KMS-11 (cell line): Measurements from ENCODE around the gene AP2B1.
A peak's percentile ranks its signal among the peaks of the same experiment; 100 is the strongest.

Experiments used
- H2AFZ ChIP-seq: fragments of 200-600 bp; sonication (generic); 2 replicates; pipeline ENCODE4 v1.6.1; 2016; ENCODE audit warnings: antibody characterized with exemption, mixed run types, low read depth
- H3K27ac ChIP-seq: fragments of 200-600 bp; sonication (generic); 2 replicates; pipeline ENCODE4 v1.6.1; 2016; ENCODE audit warnings: mild to moderate bottlenecking, mixed run types
- H3K27me3 ChIP-seq: fragments of 200-600 bp; sonication (generic); 2 replicates; pipeline ENCODE4 v1.6.1; 2017; ENCODE audit warnings: mild to moderate bottlenecking, low read depth, mixed run types, moderate library complexity; ENCODE audit not compliant: insufficient read depth
- H3K36me3 ChIP-seq: fragments of 200-600 bp; sonication (generic); 2 replicates; pipeline ENCODE4 v1.6.1; 2017; ENCODE audit warnings: mild to moderate bottlenecking, mixed run types; ENCODE audit not compliant: insufficient read depth
- H3K4me1 ChIP-seq: fragments of 200-600 bp; sonication (generic); 2 replicates; pipeline ENCODE4 v1.6.1; 2016; ENCODE audit warnings: mild to moderate bottlenecking, low read depth, mixed run types; ENCODE audit not compliant: poor library complexity, severe bottlenecking
- H3K4me2 ChIP-seq: fragments of 200-600 bp; sonication (generic); 2 replicates; pipeline ENCODE4 v1.7.0; 2016; ENCODE audit warnings: mild to moderate bottlenecking, mixed run types
- H3K4me3 ChIP-seq: fragments of 200-600 bp; sonication (generic); IDR thresholded peaks from 2 replicates; pipeline ENCODE4 v1.6.1; 2017; ENCODE audit warnings: low read depth, low read length, mixed read lengths; ENCODE audit not compliant: insufficient read depth
- H3K79me2 ChIP-seq: fragments of 200-600 bp; sonication (generic); 2 replicates; pipeline ENCODE4 v1.6.1; 2016; ENCODE audit warnings: low read depth, mixed run types; ENCODE audit not compliant: insufficient read depth
- H3K9ac ChIP-seq: fragments of 200-600 bp; sonication (generic); 2 replicates; pipeline ENCODE4 v1.6.1; 2016; ENCODE audit warnings: mild to moderate bottlenecking, mixed run types
- H4K20me1 ChIP-seq: fragments of 200-600 bp; sonication (generic); 2 replicates; pipeline ENCODE4 v1.6.1; 2016; ENCODE audit warnings: mild to moderate bottlenecking, mixed run types; ENCODE audit not compliant: insufficient read depth
- CTCF ChIP-seq: fragments of 200-600 bp; sonication (generic); conservative IDR thresholded peaks from 2 replicates; pipeline ENCODE4 v1.6.1; 2017; ENCODE audit warnings: low read depth, mild to moderate bottlenecking, antibody characterized with exemption, low read length, moderate library complexity, mixed read lengths

The AP2B1 gene

GRCh38 chr17:35575759-35576158 is 11.4 kb upstream of the AP2B1 start:
- Histone ChIP-seq H3K4me3 (no peak overlapping the region), H2AFZ (no peak overlapping the region), H4K20me1 (no peaks in the 10 kb centered on the region), H3K36me3 (no peaks in the 10 kb centered on the region), H3K9ac (no peak overlapping the region), H3K79me2 (0 out of 2 replicates have a peak, but pooled peaks cover 13% of the 10 kb centered on the region), H3K27ac (no peak overlapping the region), H3K4me2 (no peak overlapping the region), H3K4me1 (peaks cover 13% of the 10 kb centered on the region), H3K27me3 (no peaks in the 10 kb centered on the region)
- TF ChIP-seq CTCF = no peak

GRCh38 chr17:35577830-35578196 is 9.3 kb upstream of the AP2B1 start:
- TF ChIP-seq CTCF = no peak
- peak overlapping the region; percentile 65 for H3K4me3 ChIP-seq
- peak overlapping the region; percentile 73 for H3K27ac ChIP-seq
- no peaks in the 10 kb centered on the region for H4K20me1 ChIP-seq
- H3K36me3 ChIP-seq = no peaks in the 10 kb centered on the region
- peaks cover 13% of the 10 kb centered on the region for H3K4me1 ChIP-seq
- no peaks in the 10 kb centered on the region for H3K27me3 ChIP-seq
- H3K4me2 ChIP-seq = peak overlapping the region; percentile 85
- H3K9ac ChIP-seq = peak overlapping the region; percentile 76
- H3K79me2 ChIP-seq = no peaks in the 10 kb centered on the region
- H2AFZ ChIP-seq = peak overlapping the region; percentile 87

GRCh38 chr17:35578197-35578928 is 8.8 kb upstream of the AP2B1 start, which contains the start of gene PEX12:
Gene PEX12 (minus strand): TSS chr17:35578571. CDS start chr17:35578021, 550 bp downstream.
- Histone ChIP-seq H3K79me2 (no peaks in the 10 kb centered on the region), H3K27me3 (no peaks in the 10 kb centered on the region), H4K20me1 (no peaks in the 10 kb centered on the region), H3K4me2 (peak within 1 kb of the TSS; percentile 85), H3K4me1 (peaks cover 13% of the 10 kb centered on the region), H3K36me3 (no peaks in the 10 kb centered on the region), H2AFZ (peak within 1 kb of the TSS; percentile 87), H3K9ac (peak within 1 kb of the TSS; percentile 76), H3K27ac (peak within 1 kb of the TSS; percentile 73), H3K4me3 (peak within 1 kb of the TSS; percentile 65)
- TF ChIP-seq CTCF = no peak

- Histone ChIP-seq H4K20me1 (no peaks in the 10 kb centered on the region), H3K27ac (peak overlapping the region; percentile 73), H3K4me1 (peaks cover 13% of the 10 kb centered on the region), H3K4me2 (peak overlapping the region; percentile 85), H3K9ac (peak overlapping the region; percentile 76), H3K36me3 (no peaks in the 10 kb centered on the region), H2AFZ (peak overlapping the region; percentile 87), H3K4me3 (no peak overlapping the region), H3K79me2 (no peaks in the 10 kb centered on the region), H3K27me3 (no peaks in the 10 kb centered on the region)
- TF ChIP-seq CTCF = no peak
Observed at GRCh38 chr17:35578929-35579432, 8.1 kb upstream of the AP2B1 start.
